T-helper 9 cell (primary cell): ENCODE measurements around the gene CTNNA2.

Experiments used
- DNase-seq: peaks from one replicate; pipeline ENCODE4 v3.0.0-alpha.2; 2020
- total RNA-seq, 2 donors: gene quantifications; one replicate each; lab custom pipeline; 2026; lab: John Stamatoyannopoulos, UW

CTNNA2 gene
- total RNA-seq, result 0 to 0.14 reads per million in 2 donors

DNA sequence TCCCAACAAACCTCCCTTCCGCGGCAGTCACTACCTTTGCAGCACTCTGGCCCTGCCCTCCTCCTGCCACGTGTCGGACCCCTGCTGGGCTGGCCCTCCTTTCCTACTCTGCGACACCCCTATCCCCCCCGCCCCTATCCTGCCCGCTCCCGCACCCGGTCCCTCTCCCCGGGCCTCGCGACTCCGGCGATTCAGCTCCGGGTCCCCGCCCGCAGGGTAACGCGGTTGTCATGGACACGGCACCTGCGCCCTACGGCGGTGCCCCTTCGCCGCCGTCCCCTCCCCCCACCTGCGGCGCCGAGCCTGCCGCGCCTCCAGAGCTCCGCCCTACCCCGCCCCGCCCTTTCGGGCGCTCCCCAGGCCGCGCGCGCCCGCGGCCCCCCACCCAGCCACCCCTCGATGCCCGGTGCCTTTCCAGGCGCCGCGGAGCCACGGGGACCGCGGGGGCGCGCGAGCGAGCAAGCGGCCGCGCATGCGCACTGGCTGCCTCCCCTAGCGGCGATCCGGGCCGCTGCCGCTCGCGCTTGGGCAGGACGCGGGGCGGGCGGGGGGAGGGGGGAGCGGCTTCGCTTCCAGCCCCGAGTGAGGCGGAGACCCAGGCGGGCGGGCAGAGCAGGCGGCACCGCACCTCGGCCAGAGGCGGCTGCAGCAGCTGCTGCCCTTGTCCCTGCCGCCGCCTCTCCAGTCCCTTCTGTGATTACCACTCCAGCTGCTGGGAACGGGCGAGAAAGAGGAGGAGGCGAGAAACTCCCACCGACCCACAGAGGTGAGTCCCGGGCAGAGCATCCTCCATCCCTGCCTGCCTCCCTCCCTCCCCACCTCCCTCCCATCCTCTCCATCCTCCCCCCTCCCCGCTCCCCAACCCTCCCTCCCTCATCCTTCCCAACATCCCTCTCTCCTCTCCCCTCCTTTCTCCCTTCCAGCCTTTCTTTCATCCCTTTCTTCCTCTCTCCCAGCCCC lies at the start of gene CTNNA2:
CTNNA2 (plus strand) TSS at position 610 of the 960 bp plus-strand sequence.
- DNase-seq, result no peak

DNA sequence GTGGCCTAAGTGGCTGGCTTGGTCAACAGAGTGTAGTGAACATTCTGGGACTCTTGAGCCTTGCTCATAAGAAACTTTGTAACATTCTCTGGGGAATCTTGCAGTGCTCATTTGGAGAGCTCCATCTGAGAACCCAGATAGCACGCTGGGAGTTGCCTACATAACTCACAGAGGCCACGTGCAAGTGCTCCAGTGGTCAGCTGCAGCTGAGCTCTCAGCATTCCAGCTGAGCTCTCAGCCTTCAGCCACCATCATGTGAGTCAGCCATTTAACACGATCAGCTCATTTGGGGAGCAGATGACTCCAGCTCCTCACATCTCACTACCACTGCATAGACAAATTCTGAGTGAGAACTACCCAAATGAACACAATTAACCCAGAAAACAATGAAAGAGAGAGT lies 25.5 kb upstream of the CTNNA2 start:
- no peak for DNase-seq

GRCh38 chr2:79511320-79511951 lies 1.4 kb upstream of the CTNNA2 start:
- DNase-seq, result no peak

- no peak for DNase-seq
Observed at GRCh38 chr2:79513711-79514110, 860 bp downstream of the CTNNA2 start.

- DNase-seq, result no peak
Observed at GRCh38 chr2:79529636-79530035, 16.8 kb downstream of the CTNNA2 start.

DNA sequence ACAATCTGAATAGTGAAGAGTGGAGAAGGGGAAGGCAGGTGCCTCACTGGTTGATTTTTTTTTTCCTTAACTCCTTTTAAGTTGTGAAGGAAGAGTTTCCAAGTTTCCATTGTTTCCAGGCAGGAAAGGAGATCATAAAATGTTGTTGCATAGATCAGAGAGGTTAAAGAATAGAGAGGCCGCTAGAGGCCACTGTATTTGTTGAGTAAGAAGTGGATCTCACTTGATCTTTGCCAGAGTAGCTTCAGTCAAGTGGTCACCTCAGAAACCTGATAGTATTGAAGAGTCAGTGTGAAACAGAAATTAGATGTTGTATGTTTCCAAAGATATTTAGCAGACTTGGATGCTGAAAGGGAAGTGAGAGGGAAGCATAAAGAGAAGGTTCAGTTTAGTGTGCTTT lies 17.6 kb downstream of the CTNNA2 start:
- no peak for DNase-seq

GRCh38 chr2:79547568-79547967 lies 34.7 kb downstream of the CTNNA2 start:
- DNase-seq, result no peak

GRCh38 chr2:79552653-79553052 lies 39.8 kb downstream of the CTNNA2 start:
- no peak for DNase-seq

DNA sequence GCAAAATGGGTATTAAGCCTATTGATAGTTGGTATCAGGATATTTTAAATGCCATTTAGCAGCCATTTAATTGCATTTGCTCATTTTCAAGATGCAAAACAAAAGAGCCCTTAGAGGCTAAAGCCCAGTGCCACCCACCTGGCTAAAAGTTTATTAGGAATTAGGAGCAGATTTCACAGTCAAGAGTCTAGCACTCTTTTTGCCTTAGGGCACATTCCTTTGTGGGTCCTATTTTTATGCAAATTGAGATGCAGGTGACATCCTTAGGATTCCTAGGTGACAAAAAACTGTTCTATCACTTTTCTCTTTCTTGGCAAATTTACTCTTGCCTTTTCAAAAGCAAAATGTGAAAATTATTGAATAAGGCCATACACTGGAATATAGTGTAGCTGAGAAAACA lies 42.0 kb downstream of the CTNNA2 start:
- DNase-seq, result no peak

DNA sequence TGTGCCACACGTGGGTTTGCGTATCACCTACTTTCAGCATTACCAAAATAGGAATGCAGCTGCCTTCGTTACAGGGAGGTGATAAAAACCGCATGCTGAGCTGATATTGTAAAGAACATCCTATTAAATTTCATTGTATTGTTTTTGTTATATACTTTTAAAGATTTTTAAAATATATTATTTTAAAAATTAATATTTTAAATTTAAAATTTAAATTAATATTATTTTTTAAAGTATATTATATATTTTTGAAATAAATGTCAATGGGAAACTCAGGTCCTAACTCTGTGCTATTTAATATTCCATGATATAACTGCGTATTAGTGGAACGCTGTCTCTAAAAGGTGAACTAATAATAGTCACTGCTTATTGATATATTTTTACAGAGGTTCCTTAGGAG lies 51.2 kb downstream of the CTNNA2 start:
- no peak for DNase-seq

- no peak for DNase-seq
Observed at GRCh38 chr2:79569048-79569447, 56.2 kb downstream of the CTNNA2 start.

DNA sequence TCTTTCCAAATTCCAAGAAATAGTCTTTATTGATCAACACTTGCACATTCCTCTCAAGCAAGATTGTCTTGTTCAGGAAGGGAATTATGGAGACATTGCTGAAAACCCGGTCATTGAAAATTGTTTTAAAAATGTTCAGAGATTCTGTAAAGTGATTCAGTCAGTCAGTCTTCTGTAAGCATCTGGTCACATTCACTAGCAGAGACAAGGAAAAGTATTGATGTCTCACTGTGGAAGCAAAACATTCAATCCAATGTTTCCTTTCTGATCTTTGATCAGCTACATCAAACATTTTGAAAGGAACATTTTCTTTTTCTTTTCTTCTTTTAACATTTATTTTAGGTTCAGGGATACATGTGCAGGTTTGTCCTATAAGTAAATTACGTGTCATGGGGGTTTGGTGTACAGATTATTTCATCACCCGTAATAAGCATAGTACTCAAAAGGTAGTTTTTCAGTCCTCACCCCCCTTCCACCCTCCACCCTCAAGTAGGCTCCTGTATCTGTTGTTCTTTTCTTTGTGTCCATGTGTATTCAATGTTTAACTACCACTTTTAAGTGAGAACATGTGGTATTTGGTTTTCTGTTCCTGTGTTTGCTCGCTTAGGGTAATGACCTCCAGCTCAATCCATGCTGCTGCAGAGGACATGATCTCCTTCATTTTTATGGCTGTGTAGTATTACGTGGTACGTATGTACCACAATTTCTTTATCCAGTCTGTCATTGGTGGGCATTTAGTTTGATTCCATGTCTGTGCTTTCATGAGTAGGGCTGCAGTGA lies 61.2 kb downstream of the CTNNA2 start:
- no peak for DNase-seq

DNA sequence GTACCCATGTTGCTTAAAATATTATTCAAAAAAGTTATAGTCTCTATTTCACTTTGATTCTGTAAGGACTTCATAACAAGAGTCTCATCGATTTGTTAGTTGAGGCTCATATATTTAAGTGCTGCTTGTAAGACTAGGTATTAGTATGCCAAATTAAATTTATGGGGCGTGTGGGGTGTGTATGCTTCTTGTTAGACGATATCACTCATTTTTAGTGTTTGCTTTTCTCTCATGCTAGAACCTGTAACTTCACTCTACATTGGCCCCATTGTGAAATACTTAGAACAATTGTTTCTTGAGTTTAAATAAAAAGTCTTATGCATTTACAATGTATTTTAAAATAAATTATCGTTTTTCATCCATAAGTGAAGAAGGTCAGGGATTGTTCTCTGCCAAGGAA lies 63.6 kb downstream of the CTNNA2 start:
- no peak for DNase-seq

DNA sequence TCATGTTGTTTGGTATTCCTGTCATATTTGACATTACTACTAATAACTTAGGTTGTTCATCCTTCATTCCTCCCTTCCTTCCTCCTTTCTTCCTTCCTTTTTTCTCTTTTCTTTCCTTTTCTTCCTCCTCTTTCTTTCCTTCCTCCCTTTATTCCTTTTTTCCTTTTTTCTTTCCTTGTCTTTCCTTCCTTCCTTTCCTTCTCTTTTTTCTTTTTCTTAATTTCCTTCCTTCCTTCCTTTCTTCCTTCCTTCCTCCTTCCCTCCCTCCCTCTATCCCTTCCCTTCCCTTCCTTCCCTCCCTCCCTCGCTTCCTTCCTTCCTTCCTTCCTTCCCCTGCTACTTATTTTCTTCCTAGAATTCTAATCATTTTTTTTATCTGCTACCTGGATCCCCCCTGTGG lies 66.1 kb downstream of the CTNNA2 start:
- no peak for DNase-seq

DNA sequence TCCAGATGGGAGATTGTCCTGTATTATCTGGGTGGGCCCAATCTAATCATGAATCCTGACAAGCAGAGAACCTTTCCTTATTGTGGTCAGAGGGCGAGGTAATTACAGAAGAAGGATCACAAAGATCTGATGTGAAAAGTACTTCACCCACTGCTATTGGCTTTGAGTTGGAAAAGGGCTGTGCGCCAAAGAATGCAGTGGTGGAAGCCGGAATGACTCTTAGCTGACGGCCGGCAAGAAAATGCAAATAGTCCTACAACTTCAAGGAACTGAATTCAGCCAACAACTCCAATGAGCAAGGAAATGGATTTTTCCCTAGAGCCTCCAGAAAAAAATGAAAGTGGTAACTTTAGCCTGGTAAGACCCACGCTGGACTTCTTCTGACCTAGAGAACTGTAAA lies 67.3 kb downstream of the CTNNA2 start:
- DNase-seq, result no peak

DNA sequence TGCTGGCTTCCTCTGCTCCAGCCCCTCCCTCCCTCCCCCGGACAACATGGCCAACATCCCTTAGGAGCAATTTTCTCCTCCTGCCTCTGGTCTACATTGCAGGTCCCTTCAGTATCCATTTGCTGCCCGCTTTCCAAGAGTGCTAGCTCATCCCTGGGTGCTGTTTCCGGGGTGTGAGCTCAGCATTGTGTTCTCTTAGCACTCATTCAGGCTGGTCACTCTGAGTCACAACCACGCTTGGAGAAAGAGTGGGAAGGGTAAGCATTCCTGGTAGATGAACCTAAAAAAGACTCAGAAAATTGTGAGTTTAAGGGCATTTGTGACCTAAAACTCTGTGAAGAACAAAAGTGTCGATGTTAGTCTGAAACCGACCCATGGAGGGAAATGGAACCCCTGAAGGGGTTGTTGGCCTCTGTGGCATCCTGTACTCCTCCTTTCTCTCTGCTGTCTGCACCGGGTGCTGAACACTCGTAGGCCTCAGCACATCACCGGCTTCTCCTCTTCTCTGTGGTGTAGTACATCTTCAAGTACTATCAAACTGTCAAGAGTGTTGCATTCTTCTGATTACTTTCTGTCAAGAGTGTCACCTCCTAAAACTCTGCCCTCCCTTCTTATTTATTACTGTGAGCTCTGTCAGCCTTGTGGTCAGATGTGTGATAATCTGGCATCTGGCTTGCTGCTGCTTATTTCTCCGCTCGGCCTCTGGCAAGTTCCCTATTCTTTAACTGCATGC lies 73.0 kb downstream of the CTNNA2 start:
- DNase-seq, result no peak

DNA sequence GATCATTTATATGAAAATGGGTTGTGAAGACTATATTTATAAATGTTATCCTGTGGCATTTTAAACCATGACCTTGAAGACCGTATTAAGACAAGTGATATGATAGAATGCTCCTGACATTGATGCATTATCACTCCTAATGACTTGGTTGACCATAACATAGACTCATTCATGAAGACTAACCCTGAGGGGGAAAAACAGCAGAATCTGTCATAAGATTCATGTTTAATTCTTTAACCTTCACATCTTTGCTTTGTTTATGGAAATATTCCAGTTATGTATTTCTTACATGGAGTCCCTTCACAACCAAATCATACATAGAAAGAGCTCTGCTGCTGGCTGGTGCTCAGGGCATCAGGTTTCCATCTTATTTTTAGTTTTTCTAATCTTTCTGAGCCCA lies 78.4 kb downstream of the CTNNA2 start:
- no peak for DNase-seq

DNA sequence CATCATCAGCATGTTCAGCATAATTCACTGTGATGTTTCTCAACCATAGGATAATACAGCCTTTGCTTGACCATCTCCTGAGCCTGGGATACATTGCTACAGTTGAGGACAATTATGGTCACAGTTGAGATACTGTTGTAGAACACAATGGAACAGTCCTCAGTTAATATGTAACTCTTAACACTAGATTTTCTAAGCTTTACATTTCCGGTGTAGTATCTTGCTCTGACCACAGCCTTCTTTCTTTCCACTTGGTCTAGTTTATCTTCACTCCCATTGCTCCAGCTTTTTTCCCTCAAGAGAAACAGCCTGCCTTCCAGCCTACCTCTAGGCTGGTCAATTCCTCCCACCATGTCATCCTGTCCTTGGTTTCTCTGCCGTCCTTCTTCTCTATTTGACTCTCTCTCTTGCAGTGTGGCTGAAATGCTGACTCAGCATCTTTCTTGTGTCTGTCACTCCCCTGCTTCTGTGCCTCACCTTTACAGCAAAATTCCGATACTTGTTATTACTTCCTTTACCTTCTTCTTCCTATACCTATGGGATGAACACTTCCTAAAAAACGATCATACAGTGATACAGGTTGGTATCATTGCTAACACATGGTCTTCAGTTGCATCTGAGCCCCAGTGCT lies 80.5 kb downstream of the CTNNA2 start:
- no peak for DNase-seq

DNA sequence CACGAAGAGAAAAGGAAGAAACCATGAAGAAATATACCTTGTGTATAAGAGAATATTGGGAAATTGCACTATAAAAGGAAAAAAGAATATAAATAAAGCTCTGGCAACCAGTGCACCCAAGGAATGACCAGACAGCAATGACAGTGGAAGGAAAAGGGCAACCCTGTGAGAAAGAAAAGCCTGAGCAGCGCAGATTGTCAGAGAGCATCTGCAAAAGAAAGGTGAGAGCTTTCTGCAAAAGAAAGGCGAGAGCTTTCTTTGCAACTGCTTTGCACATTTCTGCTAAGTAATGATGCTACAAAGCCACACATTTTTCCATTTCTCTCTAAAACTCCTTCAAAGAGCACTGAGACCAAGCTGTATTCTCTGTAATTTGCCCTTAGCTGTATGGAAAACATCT lies 83.6 kb downstream of the CTNNA2 start:
- no peak for DNase-seq

DNA sequence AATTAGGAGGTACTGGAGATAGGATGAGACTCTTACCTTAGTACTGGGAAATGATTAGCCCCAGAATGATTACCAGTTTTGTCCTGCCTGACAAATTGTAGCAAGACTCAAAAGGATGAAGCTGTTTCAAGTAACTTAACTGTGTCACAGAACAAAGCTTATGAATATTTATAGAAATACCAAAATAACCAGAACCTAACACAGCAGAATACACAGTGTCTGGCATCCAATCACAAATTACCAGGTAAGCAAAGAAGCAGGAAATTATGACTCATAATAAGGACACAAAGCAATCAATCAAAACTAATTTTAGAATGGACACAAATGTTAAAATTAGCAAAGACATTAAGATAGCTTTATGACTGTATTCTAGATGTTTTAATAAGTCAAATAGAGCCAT lies 91.9 kb downstream of the CTNNA2 start:
- DNase-seq, result no peak

- no peak for DNase-seq
Observed at GRCh38 chr2:79611448-79612016, 98.7 kb downstream of the CTNNA2 start.

DNA sequence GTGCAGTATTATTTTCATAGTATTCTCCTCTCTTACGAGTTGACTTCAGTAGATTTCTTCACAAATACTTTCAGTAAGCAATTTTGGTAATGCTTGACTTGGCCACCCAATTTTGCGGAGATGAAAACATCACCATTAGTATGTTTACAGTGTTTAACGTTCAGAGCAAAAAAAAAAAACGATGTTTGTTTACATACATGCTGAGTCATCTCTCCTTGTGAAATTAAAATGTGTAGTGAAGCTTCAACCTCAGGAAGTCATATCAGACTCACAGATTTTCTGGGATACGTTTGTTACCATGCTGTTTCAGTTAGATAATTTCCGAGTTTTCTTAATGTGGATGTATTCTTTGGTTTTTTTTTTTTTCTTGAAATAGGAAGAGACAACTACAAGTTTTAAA lies 100.1 kb downstream of the CTNNA2 start:
- no peak for DNase-seq
